NCI-H774 (cell line): ENCODE data around the gene ORM2.
"Not testable (repeated sequence)": the region's sequence is repeated elsewhere in the genome, so short reads cannot be mapped to it uniquely, and the experiment has no call there.

ENCODE experiments used
- DNase-seq: peaks from one replicate; lab custom pipeline; 2025; lab: John Stamatoyannopoulos, UW

ORM2 gene

GRCh38 chr9:114332474-114333040 is 2.9 kb downstream of the ORM2 start:
- not testable (repeated sequence) for DNase-seq

GRCh38 chr9:114333718-114334117 is 4.0 kb downstream of the ORM2 start:
- not testable (repeated sequence) for DNase-seq

- no peak for DNase-seq
Measured at GRCh38 chr9:114334490-114334889, 4.8 kb downstream of the ORM2 start.

GRCh38 chr9:114335745-114336144 is 6.1 kb downstream of the ORM2 start:
- DNase-seq: no peak

GRCh38 chr9:114336157-114336556 is 6.5 kb downstream of the ORM2 start:
- DNase-seq: no peak

GRCh38 chr9:114336699-114337395 is 7.2 kb downstream of the ORM2 start:
- DNase-seq: no peak

- no peak for DNase-seq
Measured at GRCh38 chr9:114338187-114338586, 8.5 kb downstream of the ORM2 start.

- no peak for DNase-seq
Measured at GRCh38 chr9:114339130-114339908, 9.7 kb downstream of the ORM2 start.

GRCh38 chr9:114341152-114341830 is 11.6 kb downstream of the ORM2 start:
- no peak for DNase-seq

- no peak for DNase-seq
Measured at GRCh38 chr9:114341991-114342390, 12.3 kb downstream of the ORM2 start.

- no peak for DNase-seq
Measured at GRCh38 chr9:114342755-114343440, 13.2 kb downstream of the ORM2 start.

- DNase-seq: no peak
Measured at GRCh38 chr9:114343471-114344187, 14.0 kb downstream of the ORM2 start.

GRCh38 chr9:114344188-114344566 is 14.5 kb downstream of the ORM2 start:
- DNase-seq: no peak

GRCh38 chr9:114344692-114345091 is 15.0 kb downstream of the ORM2 start:
- no peak for DNase-seq

- DNase-seq: no peak
Measured at GRCh38 chr9:114345493-114346065, 15.9 kb downstream of the ORM2 start.

GRCh38 chr9:114346146-114346545 is 16.5 kb downstream of the ORM2 start:
- DNase-seq: no peak

GRCh38 chr9:114347675-114348074 is 18.0 kb downstream of the ORM2 start:
- DNase-seq: no peak

GRCh38 chr9:114348261-114348905 is 18.7 kb downstream of the ORM2 start:
- DNase-seq: no peak

GRCh38 chr9:114348906-114349482 is 19.3 kb downstream of the ORM2 start:
- DNase-seq: no peak
